Activated T-cell treated with anti-CD3 and anti-CD28 coated beads, Interleukin-2, amount 50 U/mL, for 72 hours (primary cell): ENCODE measurements around the gene MEF2C. TPM values are rescaled to one million over a fixed set of nuclear protein-coding genes. Genes with fewer than 3 reads are reported as not detected.

Experiments used
- ATAC-seq, 2 donors: fragments of 150-1000 bp; cut with Tn5 transposase; replicated peaks in 1 of 2; 2 replicates each; pipeline ENCODE4 v1.10.0; 2021; ENCODE audit warnings: moderate library complexity in 2 of 2, mild to moderate bottlenecking in 1 of 2
- DNase-seq, 2 donors: peaks; one replicate each; pipeline ENCODE4 v3.0.0; 2021 to 2022; ENCODE audit warnings: mixed read lengths in 1 of 2
- H3K27ac Mint-ChIP-seq: one replicate; pipeline ENCODE4 v1.8.0; 2022; ENCODE audit warnings: mild to moderate bottlenecking, moderate library complexity, mixed read lengths
- H3K27me3 Mint-ChIP-seq: one replicate; pipeline ENCODE4 v1.8.0; 2022; ENCODE audit warnings: low read depth, mixed read lengths
- H3K36me3 Mint-ChIP-seq, 2 donors: one replicate each; pipeline ENCODE4 v1.8.0; 2022; ENCODE audit warnings: mixed read lengths in 2 of 2, mild to moderate bottlenecking in 1 of 2; ENCODE audit not compliant: insufficient read depth in 2 of 2
- H3K4me1 Mint-ChIP-seq: one replicate; pipeline ENCODE4 v1.8.0; 2022; ENCODE audit warnings: low read depth, mixed read lengths
- H3K4me3 Mint-ChIP-seq, 2 donors: one replicate each; pipeline ENCODE4 v1.8.0; 2022; ENCODE audit warnings: mild to moderate bottlenecking in 2 of 2, mixed read lengths in 2 of 2, moderate library complexity in 2 of 2
- H3K9me3 Mint-ChIP-seq, 2 donors: one replicate each; pipeline ENCODE4 v1.8.0; 2022; ENCODE audit warnings: mixed read lengths in 2 of 2
- total RNA-seq, 2 donors: library from RNA; stranded (reverse); gene quantifications; one replicate each; pipeline ENCODE4 v1.2.3, GENCODE V29; 2022

MEF2C gene
- total RNA-seq, 2 donors from 2014 or later = 0.53 to 0.83 TPM

DNA sequence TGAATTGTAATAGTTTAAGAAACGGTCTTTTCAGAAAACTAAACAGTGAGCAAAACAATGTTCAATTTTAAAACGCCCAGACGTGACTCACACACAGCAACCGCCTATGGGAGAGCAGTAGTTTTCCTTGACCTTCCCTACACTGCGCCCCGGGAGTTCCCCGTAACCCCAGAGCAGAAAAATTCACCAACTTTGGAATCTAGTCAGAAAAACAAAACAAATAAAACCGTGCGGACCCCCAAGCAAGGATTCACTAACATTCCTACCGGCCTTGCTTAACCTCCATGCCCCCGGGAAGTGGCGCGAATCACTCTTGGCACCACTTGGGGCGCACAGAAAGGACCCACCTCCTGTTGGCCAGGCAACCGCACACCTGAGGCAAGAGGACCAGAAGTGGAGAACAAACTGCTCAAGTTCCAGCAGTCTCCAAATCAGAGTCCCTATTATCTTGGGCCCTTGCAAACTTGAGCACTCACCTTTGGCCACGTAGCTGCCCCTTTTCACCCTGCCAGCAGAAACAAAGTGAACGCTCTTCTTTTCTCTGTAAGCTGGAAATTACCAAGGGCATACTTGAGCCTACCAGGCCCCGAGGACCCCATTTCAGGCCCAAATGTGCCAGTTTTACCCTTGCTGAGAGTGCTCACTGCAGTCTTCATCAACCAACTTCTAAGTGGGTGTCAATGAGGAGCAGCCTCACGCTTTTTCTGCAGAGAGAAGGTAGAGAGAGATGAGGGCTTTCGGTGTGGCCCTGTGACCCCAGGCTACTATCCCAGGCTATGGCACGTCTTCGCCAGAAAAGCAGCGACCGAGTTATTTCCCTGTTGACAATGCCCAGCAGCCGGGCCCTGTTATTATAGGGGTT is 189.7 kb downstream of the MEF2C start:
- H3K27me3 Mint-ChIP-seq = peaks cover 90% of the 10 kb centered on the region
- peaks cover 0 to 2% of the 10 kb centered on the region in 2 donors for H3K36me3 Mint-ChIP-seq
- no peaks in the 10 kb centered on the region for H3K9me3 Mint-ChIP-seq
- peaks cover 23% of the 10 kb centered on the region for H3K4me1 Mint-ChIP-seq
- peak overlapping the region in 1 of 2 donors; percentile 22 for H3K4me3 Mint-ChIP-seq
- DNase-seq (no peak), ATAC-seq (no peak)
- H3K27ac Mint-ChIP-seq = no peak overlapping the region

DNA sequence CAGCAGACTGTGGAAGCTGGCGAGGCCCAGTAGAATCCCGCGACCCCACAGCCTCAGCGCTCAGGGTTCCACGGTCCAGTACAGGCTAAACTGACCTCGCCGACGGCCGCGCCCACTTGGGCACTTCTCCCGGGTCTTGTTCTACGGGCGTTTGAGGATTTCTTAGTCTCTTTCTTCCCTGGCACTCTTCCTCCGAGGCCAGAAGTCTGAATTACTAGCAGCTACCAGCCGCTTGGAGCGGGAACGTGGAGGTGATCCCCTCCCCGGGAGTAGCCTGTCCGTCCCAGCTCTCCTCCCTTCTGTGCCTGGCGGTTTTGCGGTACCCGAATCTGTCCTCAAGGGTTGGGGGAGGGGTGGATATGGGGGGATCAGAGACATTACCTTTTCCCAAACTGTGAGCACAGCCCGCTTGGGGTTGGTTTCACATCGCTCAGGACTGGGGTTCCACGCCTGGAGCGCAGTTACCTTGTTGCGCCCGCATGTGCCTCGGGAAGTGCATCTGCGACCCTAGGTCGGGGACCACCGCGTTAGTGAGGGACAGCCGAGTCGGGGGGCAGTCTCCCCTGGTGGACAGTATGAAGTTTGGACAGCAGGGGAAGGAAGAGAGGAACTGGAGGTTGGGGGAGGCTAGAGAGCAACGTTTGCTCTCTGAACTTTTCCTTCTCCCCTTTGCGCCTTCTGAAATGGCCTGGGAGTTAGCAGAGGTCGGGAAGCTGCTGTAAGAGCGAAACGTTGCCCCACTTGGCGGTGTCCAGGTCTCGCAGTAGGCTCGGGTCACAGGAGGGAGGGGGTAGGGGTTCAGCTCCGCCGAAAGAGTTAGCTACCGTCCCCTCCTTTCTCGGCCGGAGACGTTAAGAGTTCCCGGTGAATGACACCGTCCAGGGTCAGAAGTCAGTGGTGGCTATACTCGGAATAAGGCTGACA is 190.8 kb downstream of the MEF2C start:
- no peak for ATAC-seq
- peak overlapping the region; percentile 57 for H3K27ac Mint-ChIP-seq
- peaks cover 0 to 2% of the 10 kb centered on the region in 2 donors for H3K36me3 Mint-ChIP-seq
- no peaks in the 10 kb centered on the region for H3K9me3 Mint-ChIP-seq
- peaks cover 90% of the 10 kb centered on the region for H3K27me3 Mint-ChIP-seq
- DNase-seq = no peak
- peaks cover 23% of the 10 kb centered on the region for H3K4me1 Mint-ChIP-seq
- peak overlapping the region; percentile 16 to 28 for H3K4me3 Mint-ChIP-seq

GRCh38 chr5:88691230-88691582 is 191.8 kb downstream of the MEF2C start:
- ATAC-seq (no peak), DNase-seq (no peak)
- peak overlapping the region; percentile 71 to 80 for H3K4me3 Mint-ChIP-seq
- peaks cover 0 to 2% of the 10 kb centered on the region in 2 donors for H3K36me3 Mint-ChIP-seq
- no peaks in the 10 kb centered on the region for H3K9me3 Mint-ChIP-seq
- peaks cover 23% of the 10 kb centered on the region for H3K4me1 Mint-ChIP-seq
- H3K27ac Mint-ChIP-seq = peak overlapping the region; percentile 85
- peaks cover 91% of the 10 kb centered on the region for H3K27me3 Mint-ChIP-seq

DNA sequence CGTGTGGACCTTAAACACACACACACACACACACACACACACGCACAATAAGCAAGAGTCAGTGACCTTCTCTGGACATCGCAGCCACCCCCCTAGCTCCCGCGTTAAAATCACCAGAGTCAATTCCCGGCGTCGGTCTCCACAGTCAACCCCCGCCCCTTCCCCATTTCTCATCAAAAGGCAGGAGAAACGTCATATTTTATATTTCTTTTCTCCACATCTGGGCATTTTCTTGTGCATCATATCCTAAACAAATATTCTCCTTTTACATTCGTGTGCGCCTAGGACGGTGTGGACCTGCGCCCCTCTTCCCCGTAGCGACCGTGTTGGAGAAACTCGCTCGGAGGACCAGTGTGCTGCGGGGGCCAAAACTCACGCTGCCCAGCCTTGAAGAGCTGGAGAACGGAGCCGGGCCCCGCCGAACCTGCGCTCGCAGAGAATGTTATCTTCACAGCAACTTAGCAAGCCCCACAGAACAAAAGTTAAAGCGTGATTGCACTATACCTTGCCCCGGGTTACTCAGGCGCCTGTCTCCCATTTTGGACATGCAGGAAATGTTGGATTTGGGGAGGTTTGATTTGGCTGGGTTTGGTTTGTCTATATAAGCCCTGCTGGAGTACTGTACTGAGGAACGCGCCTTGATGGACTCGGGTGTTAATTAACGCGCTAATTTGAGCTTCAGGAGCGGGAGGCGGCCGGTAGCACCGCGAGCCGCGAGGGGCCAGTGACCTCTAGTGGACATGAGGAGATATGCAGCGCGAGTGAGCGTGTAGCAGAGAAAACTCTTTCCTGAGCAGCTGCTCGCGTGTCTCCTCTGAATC is 192.4 kb downstream of the MEF2C start:
- Mint-ChIP-seq H3K27ac (peak overlapping the region; percentile 85), H3K4me3 (peak overlapping the region; percentile 71 to 80), H3K9me3 (peaks cover 0 to 3% of the 10 kb centered on the region in 2 donors), H3K4me1 (peaks cover 23% of the 10 kb centered on the region), H3K27me3 (peaks cover 91% of the 10 kb centered on the region), H3K36me3 (peaks cover 2 to 3% of the 10 kb centered on the region in 2 donors)
- ATAC-seq (peak; percentile 75 to 78), DNase-seq (peak; percentile 71 to 73)

DNA sequence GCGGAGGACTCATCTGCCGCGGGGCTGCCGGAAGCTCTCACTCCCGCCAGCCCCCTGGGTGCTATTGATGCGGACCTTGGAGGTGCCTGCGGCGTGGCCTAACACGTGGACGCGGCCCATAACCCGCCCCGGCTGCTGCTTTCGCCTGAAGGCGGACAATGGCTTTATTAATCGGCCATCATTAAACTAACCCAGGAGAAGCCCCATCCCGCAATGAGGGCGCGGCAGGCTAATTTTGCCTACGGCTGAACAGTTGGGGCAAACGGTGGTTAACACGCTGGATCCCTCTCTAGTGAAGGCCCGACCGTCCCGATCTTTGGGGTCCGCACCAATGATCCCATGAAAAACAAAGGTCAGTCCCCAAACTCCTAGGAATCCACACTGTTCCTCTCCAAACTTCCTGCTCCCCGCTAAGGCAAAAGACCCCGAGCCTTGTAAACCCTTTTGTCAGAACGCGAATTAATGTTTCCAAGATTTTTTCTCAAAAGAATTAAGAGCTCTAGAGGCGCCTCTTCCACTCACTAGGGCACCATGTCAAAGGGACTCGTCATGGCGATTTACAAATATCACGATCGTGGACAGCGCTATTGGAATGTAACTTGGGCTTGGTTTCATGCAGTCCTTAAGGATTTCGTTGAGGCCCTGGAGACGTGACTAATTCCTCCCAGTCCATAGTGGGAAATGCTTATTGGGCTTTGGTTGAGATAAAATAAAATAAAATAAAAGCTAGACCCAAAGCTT is 193.1 kb downstream of the MEF2C start:
- peaks cover 0 to 3% of the 10 kb centered on the region in 2 donors for H3K9me3 Mint-ChIP-seq
- peaks cover 97% of the 10 kb centered on the region for H3K27me3 Mint-ChIP-seq
- H3K4me1 Mint-ChIP-seq = peaks cover 23% of the 10 kb centered on the region
- peak overlapping the region in 1 of 2 donors; percentile 29 for H3K4me3 Mint-ChIP-seq
- DNase-seq = no peak
- no peak for ATAC-seq
- no peak overlapping the region for H3K27ac Mint-ChIP-seq
- peaks cover 2 to 5% of the 10 kb centered on the region in 2 donors for H3K36me3 Mint-ChIP-seq

- DNase-seq (no peak), ATAC-seq (no peak)
- no peak overlapping the region for H3K4me3 Mint-ChIP-seq
- H3K4me1 Mint-ChIP-seq = peaks cover 23% of the 10 kb centered on the region
- H3K27me3 Mint-ChIP-seq = peaks cover 97% of the 10 kb centered on the region
- H3K9me3 Mint-ChIP-seq = peaks cover 0 to 3% of the 10 kb centered on the region in 2 donors
- peaks cover 2 to 8% of the 10 kb centered on the region in 2 donors for H3K36me3 Mint-ChIP-seq
- no peak overlapping the region for H3K27ac Mint-ChIP-seq
These were observed 193.9 kb downstream of the MEF2C start for GRCh38 chr5:88688984-88689667.

DNA sequence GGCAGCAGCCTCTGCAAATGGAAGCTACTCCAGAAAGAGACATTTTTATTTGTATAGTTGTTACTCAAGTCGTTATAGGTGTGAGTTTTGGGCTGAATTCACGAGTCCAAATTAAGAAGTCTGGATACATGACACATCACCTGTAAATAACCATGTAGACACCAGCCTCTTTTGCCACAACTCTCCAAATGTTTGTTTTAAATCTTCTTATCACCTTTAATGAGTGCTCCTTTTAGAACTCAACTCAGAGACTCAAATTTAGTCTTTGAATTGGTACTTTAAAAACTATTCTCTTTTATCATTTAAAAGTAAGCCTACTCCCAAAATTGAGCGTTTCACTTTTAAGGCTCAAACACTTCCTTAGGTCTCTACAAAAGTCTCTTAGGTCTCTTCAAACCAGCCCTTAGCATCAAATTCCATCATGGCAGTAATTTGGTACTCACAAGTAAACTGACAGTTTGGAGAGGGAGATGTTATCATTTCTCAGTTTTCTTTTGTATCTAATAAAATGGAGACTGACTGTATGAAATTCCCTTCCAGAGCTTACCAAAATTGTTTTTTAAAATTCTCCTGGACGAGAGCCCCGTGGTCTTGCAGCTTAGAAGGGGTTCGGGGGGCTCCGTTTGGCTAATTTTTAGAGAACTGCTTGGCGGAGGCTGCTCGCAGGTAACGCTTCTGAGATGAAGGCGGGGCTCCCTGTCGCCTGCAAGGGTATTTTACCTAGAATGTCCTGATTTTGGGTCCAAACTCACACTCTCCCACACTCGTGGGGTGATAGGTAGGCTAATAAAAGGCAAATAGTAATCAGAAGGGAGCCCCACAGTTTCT is 194.6 kb downstream of the MEF2C start:
- Mint-ChIP-seq H3K4me3 (no peak overlapping the region), H3K4me1 (peaks cover 29% of the 10 kb centered on the region), H3K9me3 (peaks cover 0 to 3% of the 10 kb centered on the region in 2 donors), H3K27me3 (peaks cover 97% of the 10 kb centered on the region), H3K36me3 (peaks cover 2 to 8% of the 10 kb centered on the region in 2 donors), H3K27ac (peak overlapping the region; percentile 57)
- no peak for DNase-seq
- ATAC-seq = no peak

DNA sequence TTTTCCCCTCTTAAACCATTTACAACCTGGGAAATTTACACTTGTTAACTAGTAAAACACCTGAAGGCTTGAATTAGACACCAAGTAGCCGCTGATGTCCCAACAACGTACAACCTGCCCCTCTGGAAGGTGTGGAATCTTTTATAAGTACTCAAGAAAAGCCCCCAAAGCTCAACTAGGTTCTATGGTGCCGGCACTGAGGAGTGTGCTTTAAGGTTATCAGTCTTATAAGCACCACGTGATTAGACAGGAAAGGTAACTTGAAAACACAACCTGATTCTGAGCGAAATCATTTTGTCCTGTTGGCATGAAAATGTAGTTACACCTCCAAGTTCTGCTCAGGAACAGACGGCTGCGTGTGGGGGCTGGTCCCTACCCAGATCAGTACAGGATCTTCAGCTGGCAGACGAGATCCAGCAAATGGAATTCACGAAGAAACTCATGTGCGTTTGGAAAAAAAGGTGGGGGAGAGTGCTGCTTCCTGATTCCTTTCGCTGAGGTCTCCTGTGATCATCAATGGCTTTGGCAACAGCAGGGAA is 195.5 kb downstream of the MEF2C start:
- H3K27me3 Mint-ChIP-seq = peaks cover 97% of the 10 kb centered on the region
- H3K9me3 Mint-ChIP-seq = peaks cover 0 to 3% of the 10 kb centered on the region in 2 donors
- peaks cover 22% of the 10 kb centered on the region for H3K4me1 Mint-ChIP-seq
- peaks cover 2 to 8% of the 10 kb centered on the region in 2 donors for H3K36me3 Mint-ChIP-seq
- peak overlapping the region; percentile 57 for H3K27ac Mint-ChIP-seq
- no peak overlapping the region for H3K4me3 Mint-ChIP-seq
- ATAC-seq (no peak), DNase-seq (no peak)

GRCh38 chr5:88686726-88687125 is 196.3 kb downstream of the MEF2C start:
- no peak for DNase-seq
- ATAC-seq = no peak
- peaks cover 0 to 3% of the 10 kb centered on the region in 2 donors for H3K9me3 Mint-ChIP-seq

GRCh38 chr5:88685591-88686541 is 197.1 kb downstream of the MEF2C start:
- peak overlapping the region; percentile 84 for H3K27ac Mint-ChIP-seq
- H3K9me3 Mint-ChIP-seq = peaks cover 0 to 3% of the 10 kb centered on the region in 2 donors
- peaks cover 91% of the 10 kb centered on the region for H3K27me3 Mint-ChIP-seq
- DNase-seq (no peak), ATAC-seq (no peak)
- peak overlapping the region in 1 of 2 donors; percentile 21 for H3K4me3 Mint-ChIP-seq
- peaks cover 15% of the 10 kb centered on the region for H3K4me1 Mint-ChIP-seq
- H3K36me3 Mint-ChIP-seq = peaks cover 2 to 8% of the 10 kb centered on the region in 2 donors

More at GRCh38 chr5:88686726-88687125, 196.3 kb downstream of the MEF2C start:
- H3K36me3 Mint-ChIP-seq = peaks cover 2 to 8% of the 10 kb centered on the region in 2 donors
- no peak overlapping the region for H3K27ac Mint-ChIP-seq
- peaks cover 95% of the 10 kb centered on the region for H3K27me3 Mint-ChIP-seq
- no peak overlapping the region for H3K4me3 Mint-ChIP-seq
- H3K4me1 Mint-ChIP-seq = peaks cover 19% of the 10 kb centered on the region
